Panc1 (cell line): Measurements from ENCODE around the gene ZNF580. TPM values are rescaled to one million over a fixed set of nuclear protein-coding genes. Genes with fewer than 3 reads are reported as not detected.

Experiments
- ATAC-seq: fragments of 200-7000 bp; cut with Tn5 transposase; 2 replicates; pipeline ENCODE4 v1.9.1; 2020; ENCODE audit warnings: mild to moderate bottlenecking, moderate library complexity
- BruUV-seq: library from RNA; stranded (reverse); fragments of 400-500 nt; replicated peaks from 2 replicates; lab custom pipeline; 2021; lab: Mats Ljungman, UMichigan
- CTCF ChIA-PET: fragments of 300-600 bp; sonication (Branson Sonifier 250); formaldehyde crosslinking; loops from one replicate; lab custom pipeline; 2022; ENCODE audit warnings: antibody characterized with exemption; lab: Charles Lee
- POLR2A ChIA-PET: fragments of 300-600 bp; sonication (Branson Sonifier 250); formaldehyde crosslinking; loops from one replicate; lab custom pipeline; 2022; ENCODE audit warnings: antibody characterized with exemption; lab: Charles Lee
- DNase-seq: peaks from one replicate; pipeline ENCODE4 v3.0.0-alpha.2; 2010; ENCODE audit warnings: low read depth, low spot score
- H3K27ac ChIP-seq: 2 replicates; pipeline ENCODE4 v1.5.1; 2011; ENCODE audit warnings: mild to moderate bottlenecking, low read length, inconsistent platforms
- H3K27me3 ChIP-seq: fragments of 200-500 bp; sonication (Bioruptor generic); 2 replicates; pipeline ENCODE4 v1.6.0; 2014; ENCODE audit warnings: low read length, inconsistent platforms; ENCODE audit not compliant: control insufficient read depth, insufficient read depth
- H3K36me3 ChIP-seq: fragments of 200-500 bp; sonication (Bioruptor generic); 2 replicates; pipeline ENCODE4 v1.5.1; 2014; ENCODE audit warnings: inconsistent platforms, mild to moderate bottlenecking, low read length, moderate library complexity; ENCODE audit not compliant: control insufficient read depth, insufficient read depth
- H3K4me1 ChIP-seq: 2 replicates; pipeline ENCODE4 v1.5.1; 2011; ENCODE audit warnings: inconsistent platforms, mild to moderate bottlenecking, low read length, moderate library complexity; ENCODE audit not compliant: control insufficient read depth, insufficient read depth
- H3K4me3 ChIP-seq, 2 experiments: 2 replicates each; pipeline ENCODE4 v1.5.1; 2011 to 2012; ENCODE audit warnings: low read depth in 2 of 2, low read length in 2 of 2, mild to moderate bottlenecking in 2 of 2, inconsistent platforms in 1 of 2, moderate library complexity in 1 of 2
- H3K9me3 ChIP-seq: fragments of 200-500 bp; sonication (Bioruptor generic); 2 replicates; pipeline ENCODE4 v1.5.1; 2014; ENCODE audit warnings: low read depth, mild to moderate bottlenecking, inconsistent platforms, low read length, moderate library complexity; ENCODE audit not compliant: control insufficient read depth, insufficient read depth
- POLR2AphosphoS5 ChIP-seq: IDR thresholded peaks from 2 replicates; pipeline ENCODE4 v1.6.1; 2012; ENCODE audit warnings: mild to moderate bottlenecking, low read depth, low read length, moderate library complexity
- SIN3A ChIP-seq: IDR thresholded peaks from 2 replicates; pipeline ENCODE4 v1.6.1; 2012; ENCODE audit warnings: low read depth, mild to moderate bottlenecking, low read length, moderate library complexity, borderline replicate concordance; ENCODE audit not compliant: insufficient read depth
- TCF7L2 ChIP-seq: IDR thresholded peaks from 2 replicates; pipeline ENCODE4 v1.6.1; 2011; ENCODE audit warnings: mild to moderate bottlenecking, low read depth, low read length, inconsistent platforms
- in situ Hi-C: cut with HindIII; loops from 2 replicates; pipeline ENCODE4 v1.10.0; 2016; ENCODE audit warnings: low sequenced_read_pairs, low pct_unique_long_range_greater_than_20kb
- intact Hi-C: fragments of 100-400 bp; cut with micrococcal nuclease; formaldehyde crosslinking; loops from one replicate; pipeline ENCODE4 v1.10.0; 2022; ENCODE audit not compliant: unreplicated experiment
- total RNA-seq: library from RNA; stranded (reverse); gene quantifications from one replicate; pipeline ENCODE4 v1.2.1, GENCODE V29; 2021; ENCODE audit not compliant: unreplicated experiment
- TF ChIP-seq, protein P1 (sequence below): fragments of 450-650 bp; IDR thresholded peaks from 2 replicates; pipeline ENCODE4 v1.5.1; 2017; ENCODE audit warnings: mild to moderate bottlenecking
- TF ChIP-seq, protein P2 (sequence below), 2 experiments: IDR thresholded peaks; 2 replicates each; pipeline ENCODE4 v1.6.1; 2011 to 2012; ENCODE audit warnings: low read depth in 2 of 2, control low read depth in 1 of 2, low read length in 1 of 2, mild to moderate bottlenecking in 1 of 2, moderate library complexity in 1 of 2; ENCODE audit not compliant: insufficient read depth in 1 of 2

ZNF580 gene
- total RNA-seq, 1 experiment from 2014 or later = 58.0 TPM

GRCh38 chr19:55678121-55678671 lies 37.4 kb downstream of the ZNF580 start:
- peaks cover 42% of the 10 kb centered on the region for H3K4me1 ChIP-seq
- no peak for DNase-seq
- CTCF ChIA-PET = interaction anchor here (0.5 kb wide), 1 partner anchor 359 kb away, joined by 7 read pairs; no protein-coding TSS in a partner anchor
- no peak overlapping the region for H3K27ac ChIP-seq
- H3K4me3 ChIP-seq = no peak overlapping the region
- in situ Hi-C loops (no loop called here), intact Hi-C loops (no loop called here)
- no TSS peak for BruUV-seq
- TF ChIP-seq, protein P1, sequence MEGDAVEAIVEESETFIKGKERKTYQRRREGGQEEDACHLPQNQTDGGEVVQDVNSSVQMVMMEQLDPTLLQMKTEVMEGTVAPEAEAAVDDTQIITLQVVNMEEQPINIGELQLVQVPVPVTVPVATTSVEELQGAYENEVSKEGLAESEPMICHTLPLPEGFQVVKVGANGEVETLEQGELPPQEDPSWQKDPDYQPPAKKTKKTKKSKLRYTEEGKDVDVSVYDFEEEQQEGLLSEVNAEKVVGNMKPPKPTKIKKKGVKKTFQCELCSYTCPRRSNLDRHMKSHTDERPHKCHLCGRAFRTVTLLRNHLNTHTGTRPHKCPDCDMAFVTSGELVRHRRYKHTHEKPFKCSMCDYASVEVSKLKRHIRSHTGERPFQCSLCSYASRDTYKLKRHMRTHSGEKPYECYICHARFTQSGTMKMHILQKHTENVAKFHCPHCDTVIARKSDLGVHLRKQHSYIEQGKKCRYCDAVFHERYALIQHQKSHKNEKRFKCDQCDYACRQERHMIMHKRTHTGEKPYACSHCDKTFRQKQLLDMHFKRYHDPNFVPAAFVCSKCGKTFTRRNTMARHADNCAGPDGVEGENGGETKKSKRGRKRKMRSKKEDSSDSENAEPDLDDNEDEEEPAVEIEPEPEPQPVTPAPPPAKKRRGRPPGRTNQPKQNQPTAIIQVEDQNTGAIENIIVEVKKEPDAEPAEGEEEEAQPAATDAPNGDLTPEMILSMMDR = no peak
- TF ChIP-seq POLR2AphosphoS5 (no peak), SIN3A (no peak), TCF7L2 (no peak)
- TF ChIP-seq, protein P2, sequence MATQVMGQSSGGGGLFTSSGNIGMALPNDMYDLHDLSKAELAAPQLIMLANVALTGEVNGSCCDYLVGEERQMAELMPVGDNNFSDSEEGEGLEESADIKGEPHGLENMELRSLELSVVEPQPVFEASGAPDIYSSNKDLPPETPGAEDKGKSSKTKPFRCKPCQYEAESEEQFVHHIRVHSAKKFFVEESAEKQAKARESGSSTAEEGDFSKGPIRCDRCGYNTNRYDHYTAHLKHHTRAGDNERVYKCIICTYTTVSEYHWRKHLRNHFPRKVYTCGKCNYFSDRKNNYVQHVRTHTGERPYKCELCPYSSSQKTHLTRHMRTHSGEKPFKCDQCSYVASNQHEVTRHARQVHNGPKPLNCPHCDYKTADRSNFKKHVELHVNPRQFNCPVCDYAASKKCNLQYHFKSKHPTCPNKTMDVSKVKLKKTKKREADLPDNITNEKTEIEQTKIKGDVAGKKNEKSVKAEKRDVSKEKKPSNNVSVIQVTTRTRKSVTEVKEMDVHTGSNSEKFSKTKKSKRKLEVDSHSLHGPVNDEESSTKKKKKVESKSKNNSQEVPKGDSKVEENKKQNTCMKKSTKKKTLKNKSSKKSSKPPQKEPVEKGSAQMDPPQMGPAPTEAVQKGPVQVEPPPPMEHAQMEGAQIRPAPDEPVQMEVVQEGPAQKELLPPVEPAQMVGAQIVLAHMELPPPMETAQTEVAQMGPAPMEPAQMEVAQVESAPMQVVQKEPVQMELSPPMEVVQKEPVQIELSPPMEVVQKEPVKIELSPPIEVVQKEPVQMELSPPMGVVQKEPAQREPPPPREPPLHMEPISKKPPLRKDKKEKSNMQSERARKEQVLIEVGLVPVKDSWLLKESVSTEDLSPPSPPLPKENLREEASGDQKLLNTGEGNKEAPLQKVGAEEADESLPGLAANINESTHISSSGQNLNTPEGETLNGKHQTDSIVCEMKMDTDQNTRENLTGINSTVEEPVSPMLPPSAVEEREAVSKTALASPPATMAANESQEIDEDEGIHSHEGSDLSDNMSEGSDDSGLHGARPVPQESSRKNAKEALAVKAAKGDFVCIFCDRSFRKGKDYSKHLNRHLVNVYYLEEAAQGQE (IDR thresholded peaks at IDR 0.05; ENCODE audit: insufficient read depth in 1 of 2, low read depth in 2 of 2, low read length in 1 of 2) = no peak
- H3K9me3 ChIP-seq = no peaks in the 10 kb centered on the region
- no peak for ATAC-seq
- no peaks in the 10 kb centered on the region for H3K27me3 ChIP-seq
- POLR2A ChIA-PET = no interaction called here
- H3K36me3 ChIP-seq = peaks cover 23% of the 10 kb centered on the region

DNA sequence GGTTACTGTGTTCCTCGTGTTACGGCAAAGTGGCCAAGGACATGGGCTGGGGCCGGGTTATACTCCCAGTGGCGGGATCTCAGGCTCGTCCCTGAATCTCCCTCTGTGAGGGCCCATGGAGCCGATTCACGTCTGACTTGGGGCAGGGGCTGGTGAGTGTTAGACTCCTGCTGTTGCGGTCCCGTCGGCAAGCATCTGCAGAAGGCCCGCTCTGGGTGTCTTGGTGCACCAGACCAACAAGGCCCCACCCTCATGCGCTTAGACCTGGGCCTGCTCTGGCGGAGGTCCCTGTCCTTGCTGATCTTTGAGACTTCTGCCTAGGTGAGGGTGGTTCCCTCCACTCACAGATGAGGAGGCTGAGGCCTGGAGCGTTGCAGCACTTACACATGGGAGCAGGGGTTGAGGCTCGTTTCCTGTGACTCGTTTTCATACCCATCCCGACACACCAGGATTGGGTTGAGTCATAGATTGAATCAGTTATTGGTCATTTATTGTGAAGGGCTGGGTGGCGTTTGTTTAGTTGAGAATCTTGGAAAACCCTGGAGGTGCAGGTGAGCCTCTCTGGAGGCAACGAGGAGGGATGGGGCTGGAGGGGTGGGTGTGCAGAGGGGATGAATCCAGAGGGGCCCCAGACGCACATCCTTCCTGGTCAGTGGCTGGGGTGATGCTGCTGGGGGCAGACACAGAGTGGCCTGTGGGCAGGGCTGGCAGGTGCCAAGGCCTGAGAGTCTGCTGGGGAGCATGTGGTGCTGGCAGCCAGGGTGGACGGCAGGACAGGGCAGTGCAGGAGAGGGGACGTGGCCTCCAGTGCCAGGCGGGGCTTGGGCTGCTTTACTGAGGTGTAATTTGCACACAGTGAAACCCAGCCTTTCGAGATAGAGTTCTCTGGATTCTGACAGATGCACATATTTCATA lies 38.8 kb downstream of the ZNF580 start:
- Histone ChIP-seq H3K27me3 (no peaks in the 10 kb centered on the region), H3K27ac (no peak overlapping the region), H3K36me3 (peaks cover 29% of the 10 kb centered on the region), H3K9me3 (no peaks in the 10 kb centered on the region), H3K4me3 (no peak overlapping the region), H3K4me1 (peaks cover 40% of the 10 kb centered on the region)
- no TSS peak for BruUV-seq
- ChIA-PET POLR2A (no interaction called here), CTCF (no interaction called here)
- ATAC-seq (no peak), DNase-seq (no peak)
- TF ChIP-seq POLR2AphosphoS5 = no peak
- TF ChIP-seq SIN3A = no peak
- TF ChIP-seq, protein P1 = no peak
- TF ChIP-seq, protein P2 (IDR thresholded peaks at IDR 0.05; ENCODE audit: insufficient read depth in 1 of 2, low read depth in 2 of 2, low read length in 1 of 2) = no peak
- TF ChIP-seq TCF7L2 = no peak
- in situ Hi-C loops (no loop called here), intact Hi-C loops (no loop called here)
